GM12878 (cell line): ENCODE data around the gene CDC14B. TPM values are rescaled to one million over a fixed set of nuclear protein-coding genes. Genes with fewer than 3 reads are reported as not detected.

ENCODE experiments used
- ATAC-seq: fragments of 200-7000 bp; cut with Tn5 transposase; 3 replicates; pipeline ENCODE4 v1.9.1; 2020; ENCODE audit warnings: mild to moderate bottlenecking, moderate library complexity
- BruUV-seq: library from RNA; stranded (reverse); fragments of 400-500 nt; replicated peaks from 2 replicates; lab custom pipeline; 2021; lab: Mats Ljungman, UMichigan
- CTCF ChIA-PET: fragments of 300-600 bp; sonication (Branson Sonifier 250); formaldehyde crosslinking; extraction: SDS; loops from one replicate; lab custom pipeline; 2021; ENCODE audit warnings: inconsistent platforms; lab: Yijun Ruan, JAX
- POLR2A ChIA-PET: fragments of 350-600 bp; formaldehyde crosslinking; extraction: SDS; loops from one replicate; lab custom pipeline; 2021; ENCODE audit warnings: inconsistent platforms; lab: Charles Lee
- RAD21 ChIA-PET: fragments of 300-600 bp; sonication (Branson Sonifier 250); formaldehyde crosslinking; loops from one replicate; lab custom pipeline; 2023; ENCODE audit warnings: antibody characterized with exemption; ENCODE audit not compliant: unreplicated experiment; lab: Charles Lee
- SMC1A ChIA-PET: fragments of 300-600 bp; sonication (Branson Sonifier 250); formaldehyde crosslinking; loops from one replicate; lab custom pipeline; 2023; ENCODE audit not compliant: unreplicated experiment, uncharacterized antibody; lab: Charles Lee
- DNase-seq: peaks from one replicate; pipeline ENCODE4 v3.0.0-alpha.2; 2011; ENCODE audit warnings: low read depth, low spot score
- FAIRE-seq: peaks from 3 replicates; lab custom pipeline; 2011; peaks lifted over from hg19 to GRCh38; lab: Jason Lieb, UNC
- H2AFZ ChIP-seq: 2 replicates; pipeline ENCODE4 v1.6.0; 2011; ENCODE audit warnings: low read depth, low read length, control low read depth; ENCODE audit not compliant: control insufficient read depth
- H3K27ac ChIP-seq: 2 replicates; pipeline ENCODE4 v1.5.1; 2011; ENCODE audit warnings: control low read depth; ENCODE audit not compliant: control insufficient read depth, insufficient read depth
- H3K27me3 ChIP-seq, 2 experiments: replicated peaks in 1 of 2; 2 replicates each; pipeline versions ENCODE4 v1.6.0 to v1.6.1; 2011; ENCODE audit warnings: low read length in 1 of 2; ENCODE audit not compliant: control insufficient read depth in 2 of 2, insufficient read depth in 2 of 2
- H3K36me3 ChIP-seq, 2 experiments: 2 replicates each; pipeline ENCODE4 v1.5.1; 2011; ENCODE audit warnings: low read length in 1 of 2; ENCODE audit not compliant: control insufficient read depth in 2 of 2, insufficient read depth in 2 of 2
- H3K4me1 ChIP-seq: 2 replicates; pipeline ENCODE4 v1.6.1; 2011; ENCODE audit warnings: mild to moderate bottlenecking, low read length, moderate library complexity, mixed read lengths; ENCODE audit not compliant: control insufficient read depth, insufficient read depth
- H3K4me2 ChIP-seq: 2 replicates; pipeline ENCODE4 v1.6.0; 2011; ENCODE audit warnings: control low read depth; ENCODE audit not compliant: control insufficient read depth, insufficient read depth
- H3K4me3 ChIP-seq: fragments of 200-600 bp; sonication (generic); 2 replicates; pipeline ENCODE4 v1.5.1; 2016
- H3K79me2 ChIP-seq: 2 replicates; pipeline ENCODE4 v1.6.0; 2011; ENCODE audit warnings: low read length; ENCODE audit not compliant: control insufficient read depth, insufficient read depth
- H3K9ac ChIP-seq: 2 replicates; pipeline ENCODE4 v1.8.0; 2011; ENCODE audit warnings: low read length, control low read depth, mixed read lengths; ENCODE audit not compliant: control insufficient read depth, insufficient read depth
- H3K9me3 ChIP-seq: replicated peaks from 3 replicates; pipeline ENCODE4 v1.5.1; 2011; ENCODE audit warnings: mild to moderate bottlenecking, low read length; ENCODE audit not compliant: control insufficient read depth, insufficient read depth
- H4K20me1 ChIP-seq: 2 replicates; pipeline ENCODE4 v1.6.0; 2011; ENCODE audit not compliant: control insufficient read depth, insufficient read depth
- ATF3 ChIP-seq: IDR thresholded peaks from 2 replicates; pipeline ENCODE4 v1.6.1; 2011; ENCODE audit warnings: low read depth, mild to moderate bottlenecking, low read length, moderate library complexity, borderline replicate concordance; ENCODE audit errors: extremely low read depth
- BCL11A ChIP-seq: IDR thresholded peaks from 2 replicates; pipeline ENCODE4 v1.6.1; 2011; ENCODE audit warnings: low read depth, low read length
- ELK1 ChIP-seq: IDR thresholded peaks from 2 replicates; pipeline ENCODE4 v1.6.1; 2012; ENCODE audit warnings: low read depth, low read length, improper control_type of control experiment
- ETV6 ChIP-seq, 2 experiments: fragments of 450-650 bp in 1 of 2; IDR thresholded peaks in 1 of 2; conservative IDR thresholded peaks in 1 of 2; 2 replicates each; pipeline ENCODE4 v1.6.1; 2014; ENCODE audit warnings: antibody characterized with exemption in 1 of 2, borderline replicate concordance in 1 of 2, low read depth in 1 of 2, mild to moderate bottlenecking in 1 of 2, moderate library complexity in 1 of 2
- IKZF2 ChIP-seq, 2 experiments: fragments of 450-650 bp; IDR thresholded peaks; 2 replicates each; pipeline ENCODE4 v1.6.1; 2017; ENCODE audit warnings: mild to moderate bottlenecking in 2 of 2, moderate library complexity in 2 of 2
- MTA2 ChIP-seq: fragments of 450-650 bp; IDR thresholded peaks from 2 replicates; pipeline ENCODE4 v1.6.1; 2016; ENCODE audit warnings: low read depth, mild to moderate bottlenecking, moderate library complexity
- NRF1 ChIP-seq: conservative IDR thresholded peaks from 2 replicates; pipeline ENCODE4 v1.6.1; 2011; ENCODE audit warnings: mild to moderate bottlenecking, low read depth, low read length, improper control_type of control experiment
- POLR2AphosphoS5 ChIP-seq: IDR thresholded peaks from 2 replicates; pipeline ENCODE4 v1.6.1; 2011; ENCODE audit warnings: mild to moderate bottlenecking, low read length, inconsistent platforms
- REST ChIP-seq: IDR thresholded peaks from 2 replicates; pipeline ENCODE4 v1.6.1; 2012; ENCODE audit warnings: mild to moderate bottlenecking, low read depth, low read length
- TAF1 ChIP-seq: IDR thresholded peaks from 2 replicates; pipeline ENCODE4 v1.6.1; 2011; ENCODE audit warnings: mild to moderate bottlenecking, low read depth, low read length, borderline replicate concordance
- WGBS: methylation state at CpG from one replicate; pipeline ENCODE4 v1.1.6; 2016; ENCODE audit warnings: low lambda C conversion rate; ENCODE audit not compliant: insufficient replicate concordance, insufficient coverage; ENCODE audit errors: missing lambda C conversion rate; 5-methylcytosine and 5-hydroxymethylcytosine counted together
- in situ Hi-C: fragments of 300-500 bp; cut with MboI; formaldehyde crosslinking; loops from 9 replicates; pipeline ENCODE4 v1.14.3; 2018; ENCODE audit warnings: mixed read lengths
- intact Hi-C: fragments of 100-400 bp; cut with micrococcal nuclease; formaldehyde crosslinking; loops from one replicate; pipeline ENCODE4 v1.14.2; 2022; ENCODE audit not compliant: unreplicated experiment
- polyA plus RNA-seq, 11 experiments: library from polyadenylated mRNA; depleted of rRNA in 4 of 11; unstranded in 6 of 11; stranded (reverse) in 5 of 11; fragments of >200 nt; fragmentation: Nextera tagmentation in 4 of 11; fragmentation: Illumina TruSeq in 1 of 11; extraction: Ambion mirVana in 4 of 11; extraction: Trizol in 1 of 11; gene quantifications; 1 replicate in 1 of 11; 2 replicates in 10 of 11; pipeline versions ENCODE4 v1.2.1 to v1.2.3, GENCODE V29; 2011 to 2016; ENCODE audit warnings: inconsistent platforms in 2 of 11, missing spikeins in 2 of 11, low read depth in 1 of 11
- total RNA-seq, 4 experiments: library from RNA; depleted of rRNA in 3 of 4; stranded (reverse); fragments of >200 nt in 3 of 4; fragmentation: Illumina TruSeq in 1 of 4; extraction: Trizol in 1 of 4; gene quantifications; 2 replicates each; pipeline versions ENCODE4 v1.2.1 to v1.2.3, GENCODE V29; 2013 to 2021

The CDC14B gene
- total and polyA plus RNA-seq, 10 of the 15 experiments (the other 5 are each of a cell fraction or from before 2014, with no cell fraction given) = 3.7 to 11.7 (median 6.2) TPM

GRCh38 chr9:96620181-96620514 lies 505 bp upstream of the CDC14B start:
- intact Hi-C loops = no loop called here
- Histone ChIP-seq H3K27me3 (peaks cover 0 to 17% of the 10 kb centered on the region in 2 experiments; a peak in 2 of 4 replicates), H3K79me2 (no peaks in the 10 kb centered on the region), H3K9ac (no peak overlapping the region), H2AFZ (no peak overlapping the region), H3K4me2 (no peak overlapping the region), H4K20me1 (no peaks in the 10 kb centered on the region), H3K36me3 (no peaks in the 10 kb centered on the region), H3K4me1 (no peaks in the 10 kb centered on the region), H3K9me3 (no peaks in the 10 kb centered on the region; the same call in 2 of the 3 replicates), H3K27ac (no peak overlapping the region), H3K4me3 (no peak overlapping the region)
- ChIA-PET RAD21 (interaction anchor here (0.6 kb wide), 1 partner anchor 336 kb away, joined by 3 read pairs; no protein-coding TSS in a partner anchor), SMC1A (no interaction called here), CTCF (no interaction called here), POLR2A (no interaction called here)
- BruUV-seq = no TSS peak
- ATAC-seq (no peak), DNase-seq (no peak), FAIRE-seq (no peak)
- WGBS = 94% methylated on average over 11 of the region's 11 CpGs
- no peak for TF ChIP-seq ETV6 (conservative IDR thresholded peaks at IDR 0.05 in 1 of 2, IDR thresholded peaks at IDR 0.05 in 1 of 2; ENCODE audit: borderline replicate concordance in 1 of 2, low read depth in 1 of 2)
- TF ChIP-seq TAF1 = no peak
- no peak for TF ChIP-seq POLR2AphosphoS5
- TF ChIP-seq IKZF2 (IDR thresholded peaks at IDR 0.05) = no peak
- no peak for TF ChIP-seq BCL11A
- no peak for TF ChIP-seq MTA2
- TF ChIP-seq NRF1 = no peak
- no peak for TF ChIP-seq ELK1
- TF ChIP-seq REST = no peak
- no peak for TF ChIP-seq ATF3
- in situ Hi-C loops = no loop called here
